Mucosa of gallbladder (tissue), 1 donor: ENCODE data around the gene VAC14. TPM values are rescaled to one million over a fixed set of nuclear protein-coding genes. Genes with fewer than 3 reads are reported as not detected.

Experiments
- DNase-seq: peaks from one replicate; pipeline ENCODE4 v3.0.0-alpha.2; 2020; ENCODE audit warnings: low spot score
- total RNA-seq: library from RNA; stranded (reverse); gene quantifications from one replicate; pipeline ENCODE4 v1.2.1, GENCODE V29; 2021
- donor health status: DM: no; HTN: no; CAD: no.

The VAC14 gene
- total RNA-seq, 1 donor from 2014 or later: 32.6 TPM

- DNase-seq: no peak
Measured at GRCh38 chr16:70764632-70765031, 36.3 kb downstream of the VAC14 start.

GRCh38 chr16:70760221-70760620 is 40.7 kb downstream of the VAC14 start:
- no peak for DNase-seq

- DNase-seq: no peak
Measured at GRCh38 chr16:70759666-70760065, 41.3 kb downstream of the VAC14 start.

GRCh38 chr16:70758786-70759185 is 42.2 kb downstream of the VAC14 start:
- no peak for DNase-seq

- no peak for DNase-seq
Measured at GRCh38 chr16:70757183-70757582, 43.8 kb downstream of the VAC14 start.

GRCh38 chr16:70756071-70756470 is 44.9 kb downstream of the VAC14 start:
- DNase-seq: no peak

GRCh38 chr16:70754851-70755600 is 45.9 kb downstream of the VAC14 start:
- no peak for DNase-seq

GRCh38 chr16:70754371-70754770 is 46.6 kb downstream of the VAC14 start:
- DNase-seq: no peak

GRCh38 chr16:70753694-70754325 is 47.1 kb downstream of the VAC14 start:
- no peak for DNase-seq

- DNase-seq: no peak
Measured at GRCh38 chr16:70753228-70753627, 47.7 kb downstream of the VAC14 start.

- no peak for DNase-seq
Measured at GRCh38 chr16:70752426-70752825, 48.5 kb downstream of the VAC14 start.

GRCh38 chr16:70751593-70751992 is 49.4 kb downstream of the VAC14 start:
- DNase-seq: no peak

GRCh38 chr16:70750893-70751467 is 50.0 kb downstream of the VAC14 start:
- peak; percentile 59 for DNase-seq

- DNase-seq: no peak
Measured at GRCh38 chr16:70749681-70750601, 51.0 kb downstream of the VAC14 start.

GRCh38 chr16:70749006-70749678 is 51.8 kb downstream of the VAC14 start:
- DNase-seq: peak; percentile 60

- DNase-seq: no peak
Measured at GRCh38 chr16:70747703-70748631, 53.0 kb downstream of the VAC14 start.

GRCh38 chr16:70746708-70747424 is 54.1 kb downstream of the VAC14 start:
- peak; percentile 89 for DNase-seq

GRCh38 chr16:70746040-70746707 is 54.8 kb downstream of the VAC14 start:
- DNase-seq: peak; percentile 63

GRCh38 chr16:70745536-70746025 is 55.4 kb downstream of the VAC14 start:
- no peak for DNase-seq
